HG03442 (cell line): ENCODE data around the gene SLC7A8.

Experiments used
- ATAC-seq: cut with Tn5 transposase; IDR thresholded peaks from one replicate; pipeline ENCODE4 v1.9.1; 2021; ENCODE audit warnings: mild to moderate bottlenecking, moderate library complexity; ENCODE audit not compliant: unreplicated experiment

Gene SLC7A8

GRCh38 chr14:23101213-23101970, 82.1 kb downstream of the SLC7A8 start:
- ATAC-seq: no peak

DNA sequence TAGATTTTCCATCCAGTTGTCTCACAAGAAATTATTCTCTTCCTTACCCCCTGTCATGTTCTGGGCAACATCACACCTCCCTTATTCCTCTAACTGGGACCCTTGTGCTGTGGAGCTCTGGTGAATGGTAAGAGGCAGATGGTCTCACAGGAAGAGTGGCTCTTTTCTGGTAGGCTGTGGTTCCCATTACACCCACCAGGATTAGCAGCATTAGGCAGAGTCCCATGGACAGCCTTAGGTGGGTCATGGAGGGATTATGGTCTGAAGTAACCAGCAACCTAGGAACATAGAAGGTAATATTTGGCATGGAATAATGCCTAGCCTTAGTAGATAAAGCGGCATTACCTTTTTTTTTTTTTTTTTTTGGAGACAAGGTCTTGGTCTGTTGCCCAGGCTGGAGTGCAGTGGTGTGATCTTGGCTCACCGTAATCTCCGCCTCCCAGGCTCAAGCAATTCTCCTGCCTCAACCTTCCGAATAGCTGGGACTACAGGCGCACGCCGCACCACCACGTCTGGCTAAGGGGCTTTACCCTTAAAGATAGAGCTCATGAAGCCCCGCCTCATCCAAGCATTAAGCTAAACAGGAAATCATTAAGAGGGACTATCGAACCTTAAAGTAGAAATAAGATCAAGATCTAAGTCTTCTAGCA, 84.1 kb downstream of the SLC7A8 start:
- ATAC-seq: no peak

DNA sequence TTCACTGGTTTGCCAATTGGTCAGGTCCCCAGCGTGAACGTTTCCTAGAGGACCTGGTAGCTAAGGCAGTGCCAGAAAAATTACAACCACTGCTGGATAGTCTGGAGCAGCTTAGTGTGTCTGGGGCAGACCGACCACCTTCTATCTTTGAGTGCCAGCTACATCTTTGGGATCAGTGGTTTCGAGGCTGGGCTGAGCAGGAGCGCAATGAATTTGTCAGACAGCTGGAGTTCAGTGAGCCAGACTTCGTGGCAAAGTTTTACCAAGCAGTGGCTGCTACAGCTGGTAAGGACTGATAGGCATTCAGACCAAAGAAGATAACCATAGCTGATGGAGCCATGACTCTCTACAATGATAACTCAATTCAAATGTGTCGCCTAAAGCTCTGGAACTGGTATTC, 85.7 kb downstream of the SLC7A8 start:
- ATAC-seq: no peak

- peak; percentile 92 for ATAC-seq
Observed at GRCh38 chr14:23095196-23096108, 88.0 kb downstream of the SLC7A8 start, which contains the start of gene C14orf119. TSS of gene C14orf119 (plus strand) at chr14:23095505. CDS start at chr14:23097659, 2,154 bp downstream.

DNA sequence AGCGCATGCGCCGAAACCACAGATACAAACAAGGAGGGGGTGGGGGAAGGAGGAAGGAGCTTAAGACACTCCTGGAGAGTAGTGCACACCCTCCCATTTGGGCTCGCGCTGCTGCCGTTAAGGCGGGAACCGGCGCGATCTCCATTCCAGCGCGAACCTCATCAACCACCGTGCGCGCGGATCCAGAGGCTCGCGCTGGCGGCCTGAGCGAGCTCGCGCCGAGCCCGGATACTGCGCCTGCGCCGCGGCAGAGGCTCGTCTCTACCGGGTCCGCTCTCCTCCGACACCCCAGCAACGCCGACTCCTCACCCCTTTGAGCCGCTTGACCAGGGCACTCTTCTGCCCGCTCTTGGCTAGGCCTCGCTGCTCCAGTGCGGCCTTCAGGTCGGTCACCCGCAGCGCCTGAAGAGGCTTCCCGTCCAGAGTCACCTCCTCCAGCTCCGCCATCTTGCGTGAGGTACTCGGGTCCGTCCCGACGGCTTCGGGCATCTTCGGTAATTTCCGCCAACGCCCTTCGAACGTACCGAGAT, 88.7 kb downstream of the SLC7A8 start, which contains the start of gene ACIN1:
TSS of gene ACIN1 (minus strand) at position 471 of the 530 bp plus-strand sequence. CDS start at position 447, 24 bp downstream.
- ATAC-seq: peak; percentile 35

GRCh38 chr14:23093991-23094665, 89.3 kb downstream of the SLC7A8 start:
- no peak for ATAC-seq

DNA sequence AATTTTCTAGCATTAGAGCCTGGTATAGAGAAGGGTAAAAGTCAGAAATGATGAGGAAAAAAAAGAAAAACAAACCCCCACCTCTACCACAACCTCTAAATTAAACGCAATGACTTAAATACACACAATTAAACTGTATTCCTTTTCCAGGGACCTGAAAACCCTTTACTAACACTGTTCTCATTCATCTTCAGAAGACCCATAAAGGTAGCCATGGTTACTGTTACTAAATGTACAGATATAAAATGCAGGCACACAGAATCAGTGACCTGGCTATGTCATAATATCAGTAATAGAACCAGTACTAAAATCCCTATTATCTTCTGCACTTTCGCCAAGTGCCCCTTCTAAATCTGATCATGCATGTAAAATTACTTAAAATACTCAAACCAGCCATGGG, 89.9 kb downstream of the SLC7A8 start:
- no peak for ATAC-seq

GRCh38 chr14:23093104-23093503, 90.4 kb downstream of the SLC7A8 start:
- no peak for ATAC-seq

- ATAC-seq: no peak
Observed at GRCh38 chr14:23091294-23092225, 91.9 kb downstream of the SLC7A8 start.

DNA sequence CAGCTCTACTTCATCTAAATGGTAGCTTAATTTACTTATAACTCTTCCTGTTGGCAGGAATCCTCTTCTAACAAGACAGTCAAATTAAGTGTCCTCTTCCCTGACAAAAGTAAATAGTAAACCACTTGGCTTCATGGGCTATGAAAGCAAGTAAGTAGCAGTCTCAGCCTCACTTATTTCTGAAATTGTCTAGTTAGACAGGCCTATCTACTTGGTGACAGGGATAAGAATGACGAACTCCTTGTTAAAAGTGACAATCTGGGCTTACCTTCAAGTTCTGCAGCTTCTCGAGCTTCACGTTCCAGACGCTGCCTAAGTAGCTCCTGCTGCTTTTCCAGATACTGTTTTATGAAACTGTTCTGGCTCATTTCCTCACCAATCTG, 93.2 kb downstream of the SLC7A8 start:
- ATAC-seq: no peak

- ATAC-seq: no peak
Observed at GRCh38 chr14:23089498-23090253, 93.8 kb downstream of the SLC7A8 start.

DNA sequence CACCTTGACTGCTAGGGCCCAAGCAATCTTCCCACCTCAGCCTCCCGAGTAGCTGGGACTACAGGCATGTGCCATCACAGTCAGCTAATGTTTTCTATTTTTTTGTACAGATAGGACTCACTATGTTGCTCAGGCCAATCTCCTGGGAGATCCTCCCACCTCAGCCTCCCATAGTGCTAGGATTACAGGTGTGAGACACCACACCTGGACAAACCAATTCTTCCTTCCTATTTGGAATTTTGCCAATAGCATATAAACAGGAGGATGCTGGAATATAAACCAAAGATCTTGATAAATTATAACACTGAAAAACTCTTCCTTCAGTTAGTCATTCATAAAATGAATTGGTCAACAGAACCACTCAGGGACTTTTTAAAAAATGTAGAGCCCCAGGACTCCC, 96.9 kb downstream of the SLC7A8 start:
- no peak for ATAC-seq

DNA sequence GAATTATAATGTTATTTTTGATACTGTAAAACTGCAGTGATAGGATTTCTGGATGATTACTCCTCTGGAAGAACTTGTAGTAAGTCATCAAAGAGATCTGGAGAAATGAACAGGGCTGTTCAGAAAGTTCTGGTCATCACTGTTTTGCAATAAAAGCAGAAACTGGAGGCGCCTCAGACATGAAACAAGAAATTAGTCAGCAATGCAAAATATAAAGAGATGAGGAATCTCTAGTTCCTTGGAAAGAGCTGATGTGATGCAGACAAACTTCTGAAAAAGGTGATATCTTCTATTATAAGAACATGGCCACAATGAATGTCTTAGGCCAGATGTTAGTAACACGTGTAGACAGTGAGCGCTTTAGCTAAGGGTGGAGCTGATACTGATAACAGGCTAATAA, 98.0 kb downstream of the SLC7A8 start:
- no peak for ATAC-seq

DNA sequence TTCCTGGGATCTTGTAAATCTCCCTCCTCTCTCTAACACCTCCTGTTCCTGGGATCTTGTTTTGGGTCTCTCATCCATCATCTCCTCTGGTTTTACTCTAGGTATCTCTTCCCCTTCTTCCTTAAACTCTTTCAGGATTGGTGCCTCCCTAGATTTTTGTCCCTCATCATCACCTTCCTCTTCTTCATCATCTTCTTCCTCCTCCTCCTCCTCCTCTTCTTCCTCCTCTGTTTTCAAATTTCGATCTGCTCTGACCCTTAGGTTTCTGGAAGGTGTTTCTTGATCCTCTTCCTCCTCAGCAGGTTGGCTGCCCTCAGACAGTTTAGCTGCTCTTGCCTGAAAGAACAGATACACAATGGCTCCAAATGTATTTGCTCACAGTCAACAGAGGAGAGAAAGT, 103.0 kb downstream of the SLC7A8 start:
- no peak for ATAC-seq

- ATAC-seq: no peak
Observed at GRCh38 chr14:23079716-23080115, 103.7 kb downstream of the SLC7A8 start.

DNA sequence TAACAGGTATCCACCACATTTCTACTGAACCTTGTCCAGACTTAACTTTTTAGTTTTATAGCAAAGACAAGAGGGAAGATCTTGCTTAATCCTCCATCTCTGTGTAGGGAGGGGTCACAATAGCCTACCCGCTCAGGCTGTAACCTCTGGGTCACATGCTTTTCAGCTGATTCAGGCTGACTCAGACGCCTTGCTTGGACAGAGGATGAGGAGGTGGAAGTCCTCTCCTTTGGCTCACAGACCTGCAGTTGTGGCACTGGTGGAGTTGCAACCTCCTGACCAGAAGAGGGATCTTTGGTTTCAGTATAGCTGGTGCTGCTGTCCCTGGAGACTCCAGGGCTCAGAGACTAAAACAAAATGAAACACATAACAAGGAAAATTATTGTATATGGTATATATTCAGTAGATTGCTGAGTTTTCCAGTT, 104.8 kb downstream of the SLC7A8 start:
- ATAC-seq: no peak

DNA sequence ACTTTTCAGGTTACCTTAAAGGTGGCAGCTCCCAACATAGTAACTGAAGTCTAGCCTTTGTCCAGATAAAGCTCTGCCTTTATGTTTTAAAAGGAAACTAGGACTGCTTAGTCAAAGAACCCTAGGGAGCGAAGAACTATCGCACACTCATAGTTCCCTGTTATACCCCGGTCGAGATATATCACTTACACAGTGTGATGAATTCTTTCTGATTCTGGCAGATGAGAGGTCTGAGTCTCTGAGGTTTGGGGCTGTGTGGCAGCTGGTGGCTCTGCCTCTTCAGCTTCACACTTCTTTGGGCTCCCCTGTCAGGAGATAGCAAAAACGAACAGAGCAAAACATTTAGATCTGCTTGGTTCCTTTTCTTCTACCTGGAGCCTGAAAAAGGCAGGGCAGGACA, 105.5 kb downstream of the SLC7A8 start:
- no peak for ATAC-seq

DNA sequence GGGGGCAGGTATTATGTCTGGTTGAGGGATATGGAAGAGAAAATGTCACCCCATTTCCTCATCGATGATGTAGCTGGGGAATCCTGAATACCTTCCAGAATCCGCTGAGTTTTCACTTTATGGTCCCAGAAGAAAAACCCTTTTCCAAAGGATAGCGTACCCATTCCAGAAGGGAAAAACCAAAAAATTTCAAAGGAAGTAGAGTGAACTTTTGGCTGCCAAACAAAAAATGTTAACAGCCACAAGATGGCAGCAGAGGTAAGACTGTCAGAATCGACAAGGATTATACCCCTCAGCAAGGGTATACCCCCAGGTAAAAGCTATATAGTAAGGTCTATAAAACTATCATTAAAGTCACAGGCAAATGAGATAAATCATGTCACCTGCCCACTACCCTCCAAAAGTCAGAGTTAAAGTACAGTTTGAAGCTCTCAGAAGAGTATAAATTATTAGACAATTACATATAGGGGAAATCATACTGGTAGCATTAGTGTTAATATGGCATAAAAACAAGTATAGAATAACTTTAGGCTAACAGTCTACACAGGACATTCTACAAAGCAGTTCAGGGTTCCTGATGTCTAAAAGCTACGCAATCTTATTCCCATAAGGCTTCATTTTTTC, 106.6 kb downstream of the SLC7A8 start:
- no peak for ATAC-seq
